Astrocyte (in vitro differentiated cells and primary cell): ENCODE results near the gene PBX1. TPM values are rescaled to one million over a fixed set of nuclear protein-coding genes. Genes with fewer than 3 reads are reported as not detected.

Source experiments
- DNase-seq: peaks from one replicate; pipeline ENCODE4 v3.0.0-alpha.2; 2010; ENCODE audit warnings: low read depth
- FAIRE-seq: peaks from 2 replicates; lab custom pipeline; 2011; peaks lifted over from hg19 to GRCh38; lab: Jason Lieb, UNC
- H2AFZ ChIP-seq: 2 replicates; pipeline ENCODE4 v1.6.0; 2012; ENCODE audit warnings: low read depth, low read length, inconsistent platforms
- H3K27ac ChIP-seq: 2 replicates; pipeline ENCODE4 v1.5.1; 2011; ENCODE audit warnings: low read depth, low read length, inconsistent platforms
- H3K27me3 ChIP-seq: 2 replicates; pipeline ENCODE4 v1.6.0; 2011; ENCODE audit warnings: low read length, inconsistent platforms; ENCODE audit not compliant: insufficient read depth
- H3K36me3 ChIP-seq: 2 replicates; pipeline ENCODE4 v1.5.1; 2011; ENCODE audit warnings: low read length, inconsistent platforms; ENCODE audit not compliant: insufficient read depth
- H3K4me1 ChIP-seq: 2 replicates; pipeline ENCODE4 v1.5.1; 2011; ENCODE audit warnings: low read length, inconsistent platforms; ENCODE audit not compliant: insufficient read depth
- H3K4me2 ChIP-seq: 2 replicates; pipeline ENCODE4 v1.6.0; 2012; ENCODE audit warnings: low read length, inconsistent platforms
- H3K4me3 ChIP-seq: 2 replicates; pipeline ENCODE4 v1.5.1; 2011; ENCODE audit warnings: low read depth, mild to moderate bottlenecking, low read length, inconsistent platforms; ENCODE audit not compliant: insufficient read depth
- H3K79me2 ChIP-seq: 2 replicates; pipeline ENCODE4 v1.6.0; 2012; ENCODE audit warnings: mild to moderate bottlenecking, low read length, inconsistent platforms; ENCODE audit not compliant: insufficient read depth
- H3K9ac ChIP-seq: 2 replicates; pipeline ENCODE4 v1.6.0; 2012; ENCODE audit warnings: mild to moderate bottlenecking, low read length, inconsistent platforms
- H3K9me3 ChIP-seq: 2 replicates; pipeline ENCODE4 v1.5.1; 2012; ENCODE audit warnings: low read depth, mild to moderate bottlenecking, low read length, inconsistent platforms; ENCODE audit not compliant: insufficient read depth
- H4K20me1 ChIP-seq: 2 replicates; pipeline ENCODE4 v1.6.0; 2012; ENCODE audit warnings: low read length, inconsistent platforms; ENCODE audit not compliant: insufficient read depth
- H3K27ac Mint-ChIP-seq: one replicate; pipeline ENCODE4 v1.8.0; 2021; ENCODE audit warnings: mild to moderate bottlenecking, mixed read lengths; ENCODE audit not compliant: unreplicated experiment
- H3K27me3 Mint-ChIP-seq: one replicate; pipeline ENCODE4 v1.8.0; 2021; ENCODE audit warnings: low read depth, mixed read lengths; ENCODE audit not compliant: unreplicated experiment
- H3K36me3 Mint-ChIP-seq: one replicate; pipeline ENCODE4 v1.8.0; 2021; ENCODE audit warnings: low read depth, mixed read lengths; ENCODE audit not compliant: unreplicated experiment
- H3K4me1 Mint-ChIP-seq: one replicate; pipeline ENCODE4 v1.8.0; 2021; ENCODE audit warnings: low read depth, mixed read lengths; ENCODE audit not compliant: unreplicated experiment
- H3K4me3 Mint-ChIP-seq: one replicate; pipeline ENCODE4 v1.8.0; 2021; ENCODE audit warnings: mild to moderate bottlenecking, moderate library complexity, mixed read lengths; ENCODE audit not compliant: unreplicated experiment
- H3K9me3 Mint-ChIP-seq: one replicate; pipeline ENCODE4 v1.8.0; 2021; ENCODE audit warnings: mild to moderate bottlenecking, mixed read lengths; ENCODE audit not compliant: unreplicated experiment
- EZH2 ChIP-seq: IDR thresholded peaks from 2 replicates; pipeline ENCODE4 v1.6.1; 2012; ENCODE audit warnings: mild to moderate bottlenecking, low read length, inconsistent platforms; ENCODE audit not compliant: insufficient read depth
- total RNA-seq: library from RNA; stranded (reverse); gene quantifications from 2 replicates; pipeline ENCODE4 v1.2.1, GENCODE V29; 2021
- TF ChIP-seq, protein P1 (sequence below): IDR thresholded peaks from 2 replicates; pipeline ENCODE4 v1.5.1; 2011; ENCODE audit warnings: low read depth, mild to moderate bottlenecking, inconsistent platforms, low read length, moderate library complexity; ENCODE audit not compliant: insufficient read depth

The PBX1 gene
- total RNA-seq, 1 donor from 2014 or later: 37.2 TPM

GRCh38 chr1:164578479-164579200 lies 19.7 kb downstream of the PBX1 start:
- Histone ChIP-seq H3K4me1 (peaks cover 20% of the 10 kb centered on the region), H3K9ac (no peak overlapping the region), H3K4me2 (no peak overlapping the region), H2AFZ (no peak overlapping the region), H3K79me2 (peaks cover 21% of the 10 kb centered on the region), H3K36me3 (no peaks in the 10 kb centered on the region), H3K27me3 (no peaks in the 10 kb centered on the region), H3K9me3 (no peaks in the 10 kb centered on the region), H3K4me3 (no peak overlapping the region), H3K27ac (no peak overlapping the region), H4K20me1 (peaks cover 13% of the 10 kb centered on the region)
- no peak for TF ChIP-seq EZH2
- TF ChIP-seq, protein P1, sequence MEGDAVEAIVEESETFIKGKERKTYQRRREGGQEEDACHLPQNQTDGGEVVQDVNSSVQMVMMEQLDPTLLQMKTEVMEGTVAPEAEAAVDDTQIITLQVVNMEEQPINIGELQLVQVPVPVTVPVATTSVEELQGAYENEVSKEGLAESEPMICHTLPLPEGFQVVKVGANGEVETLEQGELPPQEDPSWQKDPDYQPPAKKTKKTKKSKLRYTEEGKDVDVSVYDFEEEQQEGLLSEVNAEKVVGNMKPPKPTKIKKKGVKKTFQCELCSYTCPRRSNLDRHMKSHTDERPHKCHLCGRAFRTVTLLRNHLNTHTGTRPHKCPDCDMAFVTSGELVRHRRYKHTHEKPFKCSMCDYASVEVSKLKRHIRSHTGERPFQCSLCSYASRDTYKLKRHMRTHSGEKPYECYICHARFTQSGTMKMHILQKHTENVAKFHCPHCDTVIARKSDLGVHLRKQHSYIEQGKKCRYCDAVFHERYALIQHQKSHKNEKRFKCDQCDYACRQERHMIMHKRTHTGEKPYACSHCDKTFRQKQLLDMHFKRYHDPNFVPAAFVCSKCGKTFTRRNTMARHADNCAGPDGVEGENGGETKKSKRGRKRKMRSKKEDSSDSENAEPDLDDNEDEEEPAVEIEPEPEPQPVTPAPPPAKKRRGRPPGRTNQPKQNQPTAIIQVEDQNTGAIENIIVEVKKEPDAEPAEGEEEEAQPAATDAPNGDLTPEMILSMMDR: no peak
- Mint-ChIP-seq H3K4me1 (peaks cover 41% of the 10 kb centered on the region), H3K36me3 (no peaks in the 10 kb centered on the region), H3K9me3 (peaks cover 2% of the 10 kb centered on the region), H3K4me3 (no peak overlapping the region), H3K27me3 (no peaks in the 10 kb centered on the region), H3K27ac (peak overlapping the region; percentile 30)
- FAIRE-seq: no peak
- no peak for DNase-seq

GRCh38 chr1:164579381-164579780 lies 20.4 kb downstream of the PBX1 start:
- Mint-ChIP-seq H3K27ac (peak overlapping the region; percentile 63), H3K4me1 (peaks cover 45% of the 10 kb centered on the region), H3K36me3 (no peaks in the 10 kb centered on the region), H3K27me3 (no peaks in the 10 kb centered on the region), H3K4me3 (peak overlapping the region; percentile 4), H3K9me3 (peaks cover 2% of the 10 kb centered on the region)
- Histone ChIP-seq H3K4me1 (peaks cover 20% of the 10 kb centered on the region), H3K36me3 (no peaks in the 10 kb centered on the region), H2AFZ (no peak overlapping the region), H3K9me3 (no peaks in the 10 kb centered on the region), H3K4me2 (no peak overlapping the region), H3K27me3 (no peaks in the 10 kb centered on the region), H3K27ac (no peak overlapping the region), H3K9ac (no peak overlapping the region), H4K20me1 (peaks cover 5% of the 10 kb centered on the region), H3K79me2 (peaks cover 13% of the 10 kb centered on the region), H3K4me3 (no peak overlapping the region)
- FAIRE-seq (no peak), DNase-seq (no peak)
- TF ChIP-seq, protein P1: no peak
- no peak for TF ChIP-seq EZH2

GRCh38 chr1:164581762-164582161 lies 22.8 kb downstream of the PBX1 start:
- no peaks in the 10 kb centered on the region for H3K36me3 Mint-ChIP-seq
- H3K27ac ChIP-seq: no peak overlapping the region
- FAIRE-seq: no peak
- no peak overlapping the region for H3K4me3 Mint-ChIP-seq
- H3K79me2 ChIP-seq: peaks cover 13% of the 10 kb centered on the region
- H3K4me1 ChIP-seq: peaks cover 9% of the 10 kb centered on the region
- no peak overlapping the region for H2AFZ ChIP-seq
- H4K20me1 ChIP-seq: peaks cover 10% of the 10 kb centered on the region
- TF ChIP-seq, protein P1: no peak
- TF ChIP-seq EZH2: no peak
- no peak overlapping the region for H3K4me2 ChIP-seq
- H3K9me3 Mint-ChIP-seq: peaks cover 3% of the 10 kb centered on the region
- peaks cover 52% of the 10 kb centered on the region for H3K4me1 Mint-ChIP-seq
- no peak overlapping the region for H3K4me3 ChIP-seq
- no peak overlapping the region for H3K27ac Mint-ChIP-seq
- DNase-seq: no peak
- no peaks in the 10 kb centered on the region for H3K27me3 Mint-ChIP-seq
- H3K36me3 ChIP-seq: peaks cover 2% of the 10 kb centered on the region
- H3K27me3 ChIP-seq: no peaks in the 10 kb centered on the region
- no peak overlapping the region for H3K9ac ChIP-seq
- no peaks in the 10 kb centered on the region for H3K9me3 ChIP-seq
